Fibroblast of lung (primary cell): ENCODE measurements around the gene BRD3. TPM values are rescaled to one million over a fixed set of nuclear protein-coding genes. Genes with fewer than 3 reads are reported as not detected.

Source experiments
- DNase-seq, 2 donors: peaks; one replicate each; pipeline versions ENCODE4 v3.0.0 to v3.0.0-alpha.2; 2010; ENCODE audit warnings: low read depth in 2 of 2
- H2AFZ ChIP-seq: 2 replicates; pipeline ENCODE4 v1.5.1; 2012; ENCODE audit warnings: low read length, control low read depth, inconsistent platforms
- H3K27ac ChIP-seq: 2 replicates; pipeline ENCODE4 v1.5.1; 2011; ENCODE audit warnings: low read length, control low read depth; ENCODE audit not compliant: insufficient read depth
- H3K27me3 ChIP-seq: 2 replicates; pipeline ENCODE4 v1.5.1; 2011; ENCODE audit warnings: mild to moderate bottlenecking, low read length; ENCODE audit not compliant: control insufficient read depth, insufficient read depth
- H3K36me3 ChIP-seq: 2 replicates; pipeline ENCODE4 v1.5.1; 2011; ENCODE audit warnings: low read length; ENCODE audit not compliant: control insufficient read depth, insufficient read depth
- H3K4me1 ChIP-seq: 2 replicates; pipeline ENCODE4 v1.5.1; 2011; ENCODE audit warnings: low read length; ENCODE audit not compliant: control insufficient read depth, insufficient read depth; ENCODE audit errors: extremely low read depth
- H3K4me2 ChIP-seq: 2 replicates; pipeline ENCODE4 v1.5.1; 2011; ENCODE audit warnings: low read length, control low read depth; ENCODE audit not compliant: insufficient read depth; ENCODE audit errors: extremely low read depth
- H3K4me3 ChIP-seq, 4 experiments: fragments of 200-600 bp in 1 of 4; sonication (generic) in 1 of 4; replicated peaks in 1 of 4; 2 replicates each; pipeline ENCODE4 v1.5.1; 2011 to 2016; ENCODE audit warnings: low read length in 4 of 4, low read depth in 3 of 4, mild to moderate bottlenecking in 3 of 4, control low read depth in 2 of 4, inconsistent platforms in 1 of 4, mixed read lengths in 1 of 4; ENCODE audit not compliant: insufficient read depth in 1 of 4; ENCODE audit errors: control extremely low read depth in 1 of 4
- H3K79me2 ChIP-seq: 2 replicates; pipeline ENCODE4 v1.5.1; 2012; ENCODE audit warnings: mild to moderate bottlenecking, low read length, inconsistent platforms; ENCODE audit not compliant: control insufficient read depth, insufficient read depth
- H3K9ac ChIP-seq: 2 replicates; pipeline ENCODE4 v1.5.1; 2011; ENCODE audit warnings: mild to moderate bottlenecking, low read length, control low read depth; ENCODE audit not compliant: insufficient read depth
- H3K9me3 ChIP-seq: 2 replicates; pipeline ENCODE4 v1.5.1; 2012; ENCODE audit warnings: low read depth, low read length; ENCODE audit not compliant: control insufficient read depth, insufficient read depth
- H4K20me1 ChIP-seq: 2 replicates; pipeline ENCODE4 v1.5.1; 2011; ENCODE audit warnings: low read length; ENCODE audit not compliant: control insufficient read depth, insufficient read depth; ENCODE audit errors: extremely low read depth
- CTCF ChIP-seq, 2 donors: IDR thresholded peaks in 1 of 2; conservative IDR thresholded peaks in 1 of 2; 1 replicate in 1 of 2; 2 replicates in 1 of 2; pipeline ENCODE4 v1.5.1; 2011 to 2012; ENCODE audit warnings: low read length in 2 of 2, control low read depth in 1 of 2, inconsistent platforms in 1 of 2, low read depth in 1 of 2, mild to moderate bottlenecking in 1 of 2
- EZH2 ChIP-seq: IDR thresholded peaks from 2 replicates; pipeline ENCODE4 v1.5.1; 2012; ENCODE audit warnings: low read length, control low read depth, mild to moderate bottlenecking; ENCODE audit errors: missing control alignments
- polyA plus RNA-seq, 2 donors: library from polyadenylated mRNA; depleted of rRNA in 1 of 2; stranded (reverse) in 1 of 2; unstranded in 1 of 2; fragments of >200 nt; gene quantifications; 2 replicates each; pipeline ENCODE4 v1.2.1, GENCODE V29; 2011 to 2012; ENCODE audit warnings: missing spikeins in 1 of 2
- total RNA-seq: library from RNA; depleted of rRNA; stranded (reverse); fragments of >200 nt; gene quantifications from 2 replicates; pipeline ENCODE4 v1.2.1, GENCODE V29; 2014

BRD3 gene
- total and polyA plus RNA-seq, 2 donors (not counting 1 experiment from before 2014, with no cell fraction given) = 7.6 to 10.4 TPM

- no peaks in the 10 kb centered on the region for H4K20me1 ChIP-seq
- TF ChIP-seq CTCF (conservative IDR thresholded peaks at IDR 0.05 in 1 of 2, IDR thresholded peaks at IDR 0.05 in 1 of 2; ENCODE audit: low read depth in 1 of 2, low read length in 2 of 2) (no peak), EZH2 (no peak)
- H3K9ac ChIP-seq = no peak overlapping the region
- H3K27ac ChIP-seq = no peak overlapping the region
- no peaks in the 10 kb centered on the region for H3K4me1 ChIP-seq
- H3K79me2 ChIP-seq = no peaks in the 10 kb centered on the region
- no peak overlapping the region for H3K4me2 ChIP-seq
- H3K27me3 ChIP-seq = no peaks in the 10 kb centered on the region
- H2AFZ ChIP-seq = no peak overlapping the region
- no peak overlapping the region for H3K4me3 ChIP-seq
- no peaks in the 10 kb centered on the region for H3K9me3 ChIP-seq
- peaks cover 17% of the 10 kb centered on the region for H3K36me3 ChIP-seq
- no peak for DNase-seq
Measured at GRCh38 chr9:134039386-134040175, 28.2 kb downstream of the BRD3 start.

GRCh38 chr9:134037641-134038040 is 30.2 kb downstream of the BRD3 start:
- Histone ChIP-seq H3K4me3 (no peak overlapping the region), H3K36me3 (peaks cover 27% of the 10 kb centered on the region), H3K4me2 (no peak overlapping the region), H3K27me3 (no peaks in the 10 kb centered on the region), H4K20me1 (no peaks in the 10 kb centered on the region), H3K4me1 (no peaks in the 10 kb centered on the region), H2AFZ (no peak overlapping the region), H3K27ac (no peak overlapping the region), H3K9ac (no peak overlapping the region), H3K79me2 (no peaks in the 10 kb centered on the region), H3K9me3 (no peaks in the 10 kb centered on the region)
- TF ChIP-seq EZH2 (no peak), CTCF (conservative IDR thresholded peaks at IDR 0.05 in 1 of 2, IDR thresholded peaks at IDR 0.05 in 1 of 2; ENCODE audit: low read depth in 1 of 2, low read length in 2 of 2) (no peak)
- DNase-seq = no peak

GRCh38 chr9:134036130-134036529 is 31.7 kb downstream of the BRD3 start:
- H3K9me3 ChIP-seq = no peaks in the 10 kb centered on the region
- peaks cover 28% of the 10 kb centered on the region for H3K36me3 ChIP-seq
- no peak for DNase-seq
- no peak overlapping the region for H3K9ac ChIP-seq
- H3K27ac ChIP-seq = no peak overlapping the region
- H4K20me1 ChIP-seq = no peaks in the 10 kb centered on the region
- no peaks in the 10 kb centered on the region for H3K4me1 ChIP-seq
- H2AFZ ChIP-seq = no peak overlapping the region
- no peak overlapping the region for H3K4me3 ChIP-seq
- H3K27me3 ChIP-seq = no peaks in the 10 kb centered on the region
- H3K79me2 ChIP-seq = no peaks in the 10 kb centered on the region
- no peak overlapping the region for H3K4me2 ChIP-seq
- TF ChIP-seq CTCF (conservative IDR thresholded peaks at IDR 0.05 in 1 of 2, IDR thresholded peaks at IDR 0.05 in 1 of 2; ENCODE audit: low read depth in 1 of 2, low read length in 2 of 2) (no peak), EZH2 (no peak)
